ENCODE results near the gene NCK2. TPM values are rescaled to one million over a fixed set of nuclear protein-coding genes. Genes with fewer than 3 reads are reported as not detected.

The NCK2 gene
- total RNA-seq, 4 donors from 2014 or later: 59.8 to 130 (median 96.2) TPM

GRCh38 chr2:105778080-105778607 lies 33.4 kb downstream of the NCK2 start:
- Histone ChIP-seq H3K27ac (replicated peaks in 1 of 4) (no peak overlapping the region), H3K27me3 (no peaks in the 10 kb centered on the region), H3K4me3 (no peak overlapping the region), H3K36me3 (peaks cover 0 to 2% (median 0%) of the 10 kb centered on the region in 4 donors), H3K4me1 (peaks cover 45 to 88% (median 78%) of the 10 kb centered on the region in 4 donors), H3K9me3 (no peaks in the 10 kb centered on the region)
- TF ChIP-seq POLR2A (IDR thresholded peaks at IDR 0.05; ENCODE audit: low read depth): no peak
- TF ChIP-seq, protein P1, sequence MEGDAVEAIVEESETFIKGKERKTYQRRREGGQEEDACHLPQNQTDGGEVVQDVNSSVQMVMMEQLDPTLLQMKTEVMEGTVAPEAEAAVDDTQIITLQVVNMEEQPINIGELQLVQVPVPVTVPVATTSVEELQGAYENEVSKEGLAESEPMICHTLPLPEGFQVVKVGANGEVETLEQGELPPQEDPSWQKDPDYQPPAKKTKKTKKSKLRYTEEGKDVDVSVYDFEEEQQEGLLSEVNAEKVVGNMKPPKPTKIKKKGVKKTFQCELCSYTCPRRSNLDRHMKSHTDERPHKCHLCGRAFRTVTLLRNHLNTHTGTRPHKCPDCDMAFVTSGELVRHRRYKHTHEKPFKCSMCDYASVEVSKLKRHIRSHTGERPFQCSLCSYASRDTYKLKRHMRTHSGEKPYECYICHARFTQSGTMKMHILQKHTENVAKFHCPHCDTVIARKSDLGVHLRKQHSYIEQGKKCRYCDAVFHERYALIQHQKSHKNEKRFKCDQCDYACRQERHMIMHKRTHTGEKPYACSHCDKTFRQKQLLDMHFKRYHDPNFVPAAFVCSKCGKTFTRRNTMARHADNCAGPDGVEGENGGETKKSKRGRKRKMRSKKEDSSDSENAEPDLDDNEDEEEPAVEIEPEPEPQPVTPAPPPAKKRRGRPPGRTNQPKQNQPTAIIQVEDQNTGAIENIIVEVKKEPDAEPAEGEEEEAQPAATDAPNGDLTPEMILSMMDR (IDR thresholded peaks at IDR 0.05): no peak
- no peak for TF ChIP-seq POLR2AphosphoS5 (IDR thresholded peaks at IDR 0.05)
- no peak for TF ChIP-seq EP300 (IDR thresholded peaks at IDR 0.05)
- WGBS: 83% methylated on average over 4 of the region's 6 CpGs
- intact Hi-C loops (cut with DNase I): no loop called here
- no peak for DNase-seq (ENCODE audit: extremely low spot score)

GRCh38 chr2:105779394-105779793 lies 34.7 kb downstream of the NCK2 start:
- no peak for DNase-seq (ENCODE audit: extremely low spot score)
- peaks cover 0 to 7% (median 0%) of the 10 kb centered on the region in 4 donors for H3K36me3 ChIP-seq
- no peak overlapping the region for H3K27ac ChIP-seq (replicated peaks in 1 of 4)
- TF ChIP-seq, protein P1 (IDR thresholded peaks at IDR 0.05): no peak
- TF ChIP-seq POLR2A (IDR thresholded peaks at IDR 0.05; ENCODE audit: low read depth): no peak
- TF ChIP-seq POLR2AphosphoS5 (IDR thresholded peaks at IDR 0.05): no peak
- TF ChIP-seq EP300 (IDR thresholded peaks at IDR 0.05): no peak
- peaks cover 47 to 88% (median 70%) of the 10 kb centered on the region in 4 donors for H3K4me1 ChIP-seq
- no peaks in the 10 kb centered on the region for H3K9me3 ChIP-seq
- H3K4me3 ChIP-seq: no peak overlapping the region
- intact Hi-C loops (cut with DNase I): no loop called here
- 57% methylated on average over 5 of the region's 5 CpGs for WGBS
- H3K27me3 ChIP-seq: no peaks in the 10 kb centered on the region

GRCh38 chr2:105780606-105781005 lies 35.9 kb downstream of the NCK2 start:
- no peak for DNase-seq (ENCODE audit: extremely low spot score)
- H3K4me3 ChIP-seq: no peak overlapping the region
- intact Hi-C loops (cut with DNase I): no loop called here
- no peaks in the 10 kb centered on the region for H3K27me3 ChIP-seq
- WGBS: 91% methylated on average over 5 of the region's 5 CpGs
- TF ChIP-seq POLR2AphosphoS5 (IDR thresholded peaks at IDR 0.05) (no peak), EP300 (IDR thresholded peaks at IDR 0.05) (no peak), POLR2A (IDR thresholded peaks at IDR 0.05; ENCODE audit: low read depth) (no peak)
- TF ChIP-seq, protein P1 (IDR thresholded peaks at IDR 0.05): no peak
- H3K36me3 ChIP-seq: peaks cover 0 to 7% (median 0%) of the 10 kb centered on the region in 4 donors
- H3K9me3 ChIP-seq: no peaks in the 10 kb centered on the region
- peaks cover 44 to 91% (median 68%) of the 10 kb centered on the region in 4 donors for H3K4me1 ChIP-seq
- H3K27ac ChIP-seq (replicated peaks in 1 of 4): no peak overlapping the region

- peaks cover 42 to 89% (median 66%) of the 10 kb centered on the region in 4 donors for H3K4me1 ChIP-seq
- 84% methylated on average over 10 of the region's 10 CpGs for WGBS
- TF ChIP-seq EP300 (IDR thresholded peaks at IDR 0.05) (no peak), POLR2A (IDR thresholded peaks at IDR 0.05; ENCODE audit: low read depth) (no peak), POLR2AphosphoS5 (IDR thresholded peaks at IDR 0.05) (no peak)
- TF ChIP-seq, protein P1 (IDR thresholded peaks at IDR 0.05): no peak
- intact Hi-C loops (cut with DNase I): no loop called here
- H3K36me3 ChIP-seq: peaks cover 0 to 7% (median 0%) of the 10 kb centered on the region in 4 donors
- no peaks in the 10 kb centered on the region for H3K9me3 ChIP-seq
- no peak overlapping the region for H3K4me3 ChIP-seq
- H3K27me3 ChIP-seq: no peaks in the 10 kb centered on the region
- DNase-seq (ENCODE audit: extremely low spot score): no peak
- no peak overlapping the region for H3K27ac ChIP-seq (replicated peaks in 1 of 4)
These were observed 36.7 kb downstream of the NCK2 start for GRCh38 chr2:105781274-105781978.
